Fibroblast of skin of left quadriceps (primary cell): ENCODE measurements around the gene UPK3A.
"Not testable (repeated sequence)": the region's sequence is repeated elsewhere in the genome, so short reads cannot be mapped to it uniquely, and the experiment has no call there.

Experiments
- DNase-seq, 2 experiments: peaks; one replicate each; pipeline ENCODE4 v3.0.0-alpha.2; 2013; ENCODE audit warnings: low read depth in 2 of 2

The UPK3A gene

GRCh38 chr22:45257941-45258340 lies 26.8 kb upstream of the UPK3A start:
- DNase-seq: not testable (repeated sequence)

DNA sequence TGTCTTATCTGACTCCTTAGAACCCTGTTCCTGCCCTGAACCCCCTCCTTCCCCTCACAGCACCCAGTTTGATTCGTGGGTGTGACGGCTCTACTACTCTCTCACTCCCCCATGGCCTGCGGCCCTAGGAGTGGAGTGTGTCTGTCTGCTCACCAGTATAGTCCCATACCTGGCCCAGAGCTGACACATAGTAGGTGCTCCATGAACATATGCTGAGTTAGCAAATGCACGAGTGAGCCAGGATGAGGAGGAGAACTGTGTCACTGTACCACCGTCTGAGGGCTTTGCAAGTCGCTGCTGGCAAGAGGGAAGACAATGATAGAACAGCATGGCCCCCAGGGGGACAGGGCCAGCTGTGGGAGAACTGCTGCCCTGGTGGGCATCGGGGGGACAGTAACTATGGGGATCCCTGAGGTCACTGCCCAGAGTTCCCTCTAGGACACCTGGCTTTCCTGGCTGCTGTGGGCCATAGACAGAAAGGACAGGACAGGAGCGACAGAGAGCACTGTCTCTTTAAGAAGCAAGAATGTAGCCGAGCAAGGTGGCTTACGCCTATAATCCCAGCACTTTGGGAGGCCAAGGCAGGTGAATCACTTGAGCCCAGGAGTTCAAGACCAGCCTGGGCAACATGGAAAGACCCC lies 24.9 kb upstream of the UPK3A start:
- DNase-seq: no peak

DNA sequence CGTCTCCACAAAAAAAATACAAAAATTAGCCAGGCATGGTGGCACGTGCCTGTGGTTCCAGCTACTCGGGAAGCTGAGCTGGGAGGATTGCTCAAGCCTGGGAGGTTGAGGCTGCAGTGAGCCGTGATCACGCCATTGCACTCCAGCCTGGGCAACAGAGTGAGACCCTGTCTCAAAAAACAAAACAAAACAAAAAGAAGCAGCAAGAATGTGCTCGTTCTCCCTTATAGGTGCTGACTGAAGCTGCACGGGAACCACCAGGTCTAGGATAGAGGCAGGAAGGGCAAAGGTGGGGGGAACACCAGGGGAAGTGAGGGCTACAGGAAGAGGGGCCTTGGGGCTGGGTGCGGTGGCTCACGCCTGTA lies 24.4 kb upstream of the UPK3A start:
- not testable (repeated sequence) for DNase-seq

GRCh38 chr22:45261407-45262088 lies 23.2 kb upstream of the UPK3A start:
- no peak for DNase-seq

DNA sequence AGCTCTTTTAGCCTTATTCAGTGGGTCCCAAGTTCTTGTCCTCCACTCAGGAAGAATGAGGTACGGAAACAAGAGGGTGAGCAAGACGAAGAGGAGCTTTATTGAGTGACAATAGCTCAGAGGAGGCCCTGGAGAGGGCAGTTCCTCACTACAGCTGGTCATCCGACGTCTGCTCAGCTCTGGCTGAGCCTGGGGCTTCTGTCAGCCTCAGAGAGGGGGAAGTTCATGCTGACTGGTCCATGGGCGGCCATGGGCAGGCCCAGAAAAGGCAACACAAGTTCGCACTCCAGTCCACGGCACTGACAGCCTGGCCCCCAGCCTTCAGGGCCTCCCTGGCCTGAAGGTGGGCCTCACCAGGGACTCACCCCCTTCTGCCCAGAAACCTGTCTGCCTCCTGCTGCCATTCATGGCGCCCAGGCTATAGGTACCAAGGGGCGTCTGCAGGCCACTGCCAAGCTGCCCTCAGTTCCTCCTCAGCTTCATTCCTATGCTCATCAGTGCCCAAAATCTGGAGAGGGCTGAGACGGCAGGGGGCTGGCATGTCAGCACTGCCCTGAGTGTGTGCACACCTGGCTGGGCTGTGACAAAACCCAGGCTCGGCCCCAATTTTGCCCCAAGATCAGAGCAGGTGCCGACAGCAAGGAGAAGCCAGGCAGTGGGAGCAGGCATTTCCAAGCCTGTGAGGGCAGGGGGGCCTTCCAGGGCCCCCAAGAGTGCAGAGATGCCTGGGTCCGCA lies 22.4 kb upstream of the UPK3A start:
- no peak for DNase-seq

DNA sequence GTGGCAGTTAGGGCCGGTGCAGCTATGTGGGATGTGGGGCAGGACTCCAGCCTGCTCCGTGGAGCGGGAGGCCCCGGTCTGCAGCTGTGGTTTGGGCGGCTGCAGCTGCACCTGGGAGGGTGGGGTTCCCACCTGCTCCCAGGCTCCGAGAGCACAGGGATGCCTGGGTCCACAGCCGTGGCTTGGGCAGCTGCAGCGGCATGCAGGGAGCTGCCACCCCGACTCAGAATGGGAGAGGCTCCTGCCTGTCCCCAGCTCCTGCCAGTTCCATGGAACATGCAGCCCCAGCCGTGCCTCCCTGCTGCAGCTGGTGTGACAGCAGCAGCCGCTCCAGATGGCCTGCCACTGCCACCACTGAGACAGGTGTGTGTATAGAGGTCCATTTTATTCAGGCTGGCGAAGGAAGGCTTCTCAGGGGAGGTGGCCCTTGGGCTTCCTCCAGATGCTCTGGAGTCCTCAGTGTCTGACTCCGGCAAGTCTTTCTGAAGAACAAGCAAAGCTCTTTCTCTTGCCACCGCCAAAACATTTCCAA lies 21.8 kb upstream of the UPK3A start:
- DNase-seq: no peak

DNA sequence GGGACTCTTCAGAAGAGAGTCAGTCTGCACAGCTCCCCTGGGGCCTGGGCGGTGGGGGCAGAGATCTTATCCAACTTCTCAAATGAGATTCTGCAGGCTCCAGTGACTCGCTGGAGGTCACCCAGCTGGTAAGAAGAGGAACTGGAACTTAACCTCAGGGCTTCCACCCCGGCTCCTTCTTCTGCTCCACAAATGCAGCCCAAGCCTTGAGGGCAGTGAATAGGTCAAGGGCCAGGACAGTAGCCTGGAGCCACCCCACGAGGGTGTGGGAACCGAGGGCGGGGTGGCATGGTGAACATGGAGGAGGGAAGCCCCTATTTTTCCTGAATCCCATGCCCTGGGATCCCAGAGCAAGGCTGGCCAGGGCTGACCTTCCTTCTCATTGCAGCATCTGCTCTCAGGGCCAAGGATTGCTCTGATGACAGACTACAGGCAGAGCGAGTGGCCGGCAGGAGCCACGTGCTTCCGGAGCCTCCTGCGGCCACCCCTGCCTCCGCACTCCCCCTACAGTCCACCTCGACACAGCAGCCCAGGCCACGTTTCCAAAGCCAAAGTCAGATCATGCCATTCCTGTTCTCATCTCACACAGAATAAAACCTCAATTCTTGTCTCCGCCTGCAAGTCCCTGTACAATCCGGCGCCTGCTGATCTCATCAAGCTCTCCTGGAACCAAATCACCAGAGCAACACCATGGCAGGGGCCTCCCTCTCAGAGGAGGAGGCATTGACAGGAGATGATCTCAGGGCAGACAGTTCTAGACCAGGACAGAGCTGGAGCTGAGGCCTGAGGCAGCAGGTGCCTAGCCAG lies 21.1 kb upstream of the UPK3A start:
- no peak for DNase-seq

DNA sequence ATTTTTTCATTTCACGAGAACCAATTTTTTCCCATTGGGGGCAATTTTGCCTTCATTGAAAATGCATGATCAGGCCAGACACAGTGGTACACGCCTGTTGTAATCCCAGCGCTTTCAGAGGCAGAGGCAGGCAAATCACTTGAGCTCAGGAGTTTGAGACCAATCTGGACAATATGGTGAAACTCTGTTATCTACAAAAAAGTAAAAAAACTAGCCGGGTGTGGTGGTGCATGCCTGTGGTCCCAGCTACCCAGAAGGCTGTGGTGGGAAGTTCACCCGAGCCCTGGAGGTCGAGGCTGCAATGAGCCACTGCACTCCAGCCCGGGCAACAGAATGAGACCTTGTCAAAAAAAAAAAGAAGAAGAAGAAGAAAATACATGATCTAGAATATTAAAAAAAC lies 19.2 kb upstream of the UPK3A start:
- DNase-seq: no peak

DNA sequence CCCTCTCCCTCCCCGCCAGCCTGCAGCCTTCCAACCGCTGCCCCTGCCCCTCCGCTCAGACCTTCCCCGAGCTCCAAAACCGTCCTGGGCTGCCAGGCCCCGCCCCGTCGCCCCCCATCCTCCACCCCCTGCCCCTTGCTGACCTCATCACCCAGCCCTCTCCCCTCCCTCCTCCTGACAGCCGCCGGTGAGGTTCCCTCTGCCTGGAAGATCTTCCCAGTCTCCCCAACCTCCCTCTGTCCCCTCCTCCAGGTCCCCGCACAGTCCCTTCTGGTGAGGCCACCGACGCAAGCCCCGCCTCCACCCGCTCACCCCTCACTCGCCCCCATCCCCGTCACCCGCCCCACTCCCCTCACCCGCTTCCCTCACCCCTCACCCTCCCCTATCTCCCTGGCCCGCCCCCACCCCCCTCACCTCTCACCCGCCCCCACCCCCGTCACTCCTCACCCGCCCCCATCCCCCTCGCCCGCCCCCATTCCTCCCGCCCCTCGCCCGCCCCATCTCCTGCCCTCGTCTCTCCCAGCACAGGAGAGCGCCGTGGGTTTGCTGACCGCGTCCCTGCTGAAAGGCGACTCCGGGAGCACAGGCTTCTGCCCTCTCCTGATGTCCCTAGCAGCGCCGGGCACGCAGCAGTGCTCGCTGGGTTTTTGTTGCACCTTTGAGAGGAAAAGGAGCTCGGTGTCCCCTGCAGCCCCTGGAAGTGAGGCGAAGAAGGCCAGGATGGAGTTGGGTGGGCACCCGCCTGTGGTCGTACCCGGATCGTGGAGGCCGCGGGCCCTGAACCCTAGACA lies 16.4 kb upstream of the UPK3A start:
- no peak for DNase-seq

GRCh38 chr22:45268958-45269844 lies 15.5 kb upstream of the UPK3A start:
- peak; percentile 47 to 53 for DNase-seq

DNA sequence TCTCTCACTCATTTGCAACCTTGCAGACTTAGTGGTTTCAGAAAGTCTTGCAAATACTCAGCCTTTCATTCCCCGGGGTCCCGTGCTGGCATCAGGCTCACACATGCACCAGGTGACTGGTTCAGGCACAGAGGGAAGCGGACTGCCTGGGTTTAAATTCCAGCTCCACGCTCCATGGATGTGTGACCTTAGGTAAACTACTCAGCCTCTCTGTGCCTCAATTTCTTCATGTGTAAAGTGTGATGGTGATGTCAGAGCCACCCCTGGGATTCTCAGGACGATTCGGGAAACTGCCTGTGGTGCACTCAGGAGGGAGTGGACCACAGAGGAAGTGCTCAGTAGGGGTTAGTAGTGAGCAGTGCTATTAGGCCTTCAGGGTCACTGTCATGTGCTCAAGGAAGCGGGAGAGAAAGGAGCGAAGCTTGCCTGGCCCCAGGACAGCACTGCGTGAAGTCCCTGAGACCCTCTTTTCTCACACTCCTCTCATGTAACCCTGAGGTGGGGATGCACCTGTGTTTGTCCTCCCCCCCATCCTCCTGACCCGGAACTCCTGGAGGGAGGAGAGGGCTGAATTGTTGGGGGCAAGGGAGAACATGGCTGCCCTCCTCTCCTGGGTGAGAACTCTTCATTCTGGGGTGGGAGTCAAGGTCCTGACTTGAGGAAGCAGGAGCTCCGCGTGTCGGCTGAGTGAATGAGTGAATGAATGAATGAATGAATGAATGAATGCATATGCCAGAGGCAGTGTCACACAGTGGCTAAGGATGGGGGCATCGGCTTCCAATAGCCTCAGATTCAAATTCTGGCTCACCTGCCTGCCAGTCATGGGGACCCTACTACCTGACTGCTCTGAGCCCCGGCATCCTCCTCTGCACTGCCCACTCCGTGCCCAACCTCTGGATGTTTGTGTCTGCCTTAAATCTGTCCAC lies 14.4 kb upstream of the UPK3A start:
- no peak for DNase-seq

DNA sequence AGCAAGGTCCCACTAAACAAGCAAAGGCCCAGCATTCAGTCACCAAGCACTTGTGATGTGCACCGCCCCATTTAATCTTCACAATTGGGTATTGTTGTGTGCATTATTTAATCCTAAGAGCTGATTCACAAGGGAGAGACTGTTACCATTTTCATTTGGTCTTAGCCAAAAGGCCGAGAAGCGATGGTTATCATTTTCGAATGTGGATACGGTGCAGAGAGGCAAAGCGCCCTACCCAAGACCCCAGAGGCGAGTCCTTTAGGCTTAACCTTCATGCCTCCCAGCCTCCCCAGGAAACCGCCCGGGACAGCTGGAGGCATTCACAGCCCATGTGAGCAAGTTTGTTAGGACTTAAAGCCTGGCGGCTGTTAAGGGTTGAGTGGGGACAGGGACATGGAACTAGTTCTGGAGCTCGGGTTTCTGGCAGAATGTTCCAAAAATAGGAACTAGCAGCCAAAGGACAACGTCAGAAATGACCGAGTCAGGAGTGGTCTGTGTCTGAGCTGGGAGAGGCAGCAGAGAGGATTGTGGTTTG lies 13.0 kb upstream of the UPK3A start:
- DNase-seq: no peak

DNA sequence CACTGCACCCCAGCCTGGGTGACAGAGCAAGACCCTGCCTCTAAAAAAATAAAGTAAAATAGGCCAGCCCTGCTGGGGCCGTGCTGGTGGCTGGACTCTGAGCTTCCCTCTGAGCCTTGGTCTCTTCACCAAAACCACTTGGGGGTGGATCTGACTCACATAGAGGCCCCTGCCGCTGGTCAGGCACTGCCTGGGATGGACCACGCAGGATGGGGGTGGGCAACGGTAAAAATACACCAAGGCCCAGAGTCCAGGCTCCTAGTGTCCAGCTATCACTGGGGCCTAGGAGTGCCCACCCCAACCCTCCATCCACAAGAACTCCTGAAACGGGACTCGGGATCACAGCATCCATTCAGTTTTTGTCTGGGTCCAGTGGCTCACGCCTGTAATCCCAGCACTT lies 12.3 kb upstream of the UPK3A start:
- DNase-seq: no peak

DNA sequence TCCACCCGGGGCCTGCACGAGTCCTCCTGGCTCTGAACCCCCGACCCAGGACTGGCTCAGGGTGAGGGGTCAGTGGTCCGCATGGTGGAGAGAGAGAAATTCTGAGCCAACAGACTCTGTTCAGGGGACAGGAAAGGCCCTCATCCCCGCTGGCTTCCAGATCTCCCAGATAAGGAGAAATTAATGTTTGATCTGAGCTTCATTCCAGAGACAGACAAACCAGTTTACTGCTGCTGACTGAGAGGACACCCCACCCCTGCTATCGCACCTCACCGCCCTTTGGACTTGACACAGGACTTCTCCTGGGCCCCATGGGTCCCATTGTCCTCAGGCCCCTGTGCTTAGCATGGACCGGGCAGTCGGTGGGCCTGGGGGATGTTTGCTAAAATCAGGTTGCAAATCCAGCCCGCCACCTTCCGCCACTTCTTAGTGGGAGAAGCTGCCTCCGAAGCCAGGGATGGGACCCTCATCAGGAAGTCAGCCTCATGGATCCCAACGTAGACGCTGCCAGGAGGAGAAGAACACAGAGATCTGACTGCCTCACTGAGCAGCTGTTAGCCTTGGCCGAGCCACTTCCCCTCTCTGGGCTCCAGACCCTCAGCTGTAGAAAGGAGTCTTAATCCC lies 11.2 kb upstream of the UPK3A start:
- no peak for DNase-seq

- DNase-seq: no peak
Measured at GRCh38 chr22:45276507-45277105, 8.1 kb upstream of the UPK3A start.

DNA sequence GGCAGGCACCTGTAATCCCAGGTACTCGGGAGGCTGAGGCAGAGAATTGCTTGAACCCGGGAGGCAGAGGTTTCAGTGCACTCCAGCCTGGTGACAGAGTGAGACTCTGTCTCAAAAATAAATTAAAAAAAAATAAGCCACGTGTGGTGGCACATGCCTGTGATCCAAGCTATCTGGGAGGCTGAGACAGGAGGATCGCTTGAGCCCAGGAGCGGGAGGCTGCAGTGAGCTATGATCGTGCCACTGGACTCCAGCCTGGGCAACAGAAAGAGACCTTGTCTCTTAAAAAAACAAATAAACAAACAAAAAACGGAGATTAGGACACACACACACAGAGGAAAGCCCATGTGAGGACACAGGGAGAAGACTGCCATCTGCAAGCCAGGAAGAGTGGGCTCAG lies 7.0 kb upstream of the UPK3A start:
- DNase-seq: not testable (repeated sequence)

- no peak for DNase-seq
Measured at GRCh38 chr22:45278125-45278524, 6.6 kb upstream of the UPK3A start.

DNA sequence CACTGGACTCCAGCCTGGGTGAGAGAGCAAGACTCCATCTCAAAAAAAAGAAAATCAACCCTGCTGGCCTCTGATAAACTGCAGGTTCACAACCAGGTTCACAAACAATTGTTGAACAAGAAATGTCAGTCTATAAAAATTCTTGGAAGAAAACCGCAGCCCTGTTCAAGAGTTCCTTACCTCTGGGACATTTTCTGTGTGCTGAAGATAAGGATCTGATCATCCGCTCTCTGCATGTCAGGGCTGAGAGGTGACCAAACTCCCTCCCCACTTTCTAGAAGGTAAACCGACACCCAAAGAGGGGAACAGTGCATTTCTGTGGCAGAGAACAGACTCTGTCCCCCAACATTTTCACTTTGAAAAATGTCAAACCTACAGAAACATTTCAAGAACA lies 4.2 kb upstream of the UPK3A start:
- DNase-seq: no peak
